ENCODE measurements around the gene KTN1. TPM values are rescaled to one million over a fixed set of nuclear protein-coding genes. Genes with fewer than 3 reads are reported as not detected.

KTN1 gene
- polyA plus RNA-seq, 1 donor from 2014 or later: 95.0 TPM

GRCh38 chr14:55650992-55651391 lies 71.0 kb downstream of the KTN1 start:
- no peaks in the 10 kb centered on the region for H3F3A ChIP-seq (ENCODE audit: insufficient read depth, low read length, poor library complexity, severe bottlenecking)
- no peaks in the 10 kb centered on the region for H4K20me1 ChIP-seq (ENCODE audit: insufficient read depth)
- no peak overlapping the region for H3K9ac ChIP-seq (ENCODE audit: low read length)
- no peaks in the 10 kb centered on the region for H3K36me3 ChIP-seq (ENCODE audit: insufficient read depth, low read length)
- no peak overlapping the region for H3K4me2 ChIP-seq (ENCODE audit: low read length)
- no peaks in the 10 kb centered on the region for H3K9me3 ChIP-seq (ENCODE audit: low read length)
- no peak overlapping the region for H3K4me3 ChIP-seq (ENCODE audit: low read length)
- H3K79me2 ChIP-seq (replicated peaks; ENCODE audit: insufficient read depth, low read length): no peaks in the 10 kb centered on the region
- TF ChIP-seq CTCF (IDR thresholded peaks at IDR 0.05; ENCODE audit: poor library complexity, severe bottlenecking) (no peak), EZH2 (IDR thresholded peaks at IDR 0.05; ENCODE audit: borderline replicate concordance, insufficient read depth, low read length, poor library complexity, severe bottlenecking) (no peak), MXI1 (conservative IDR thresholded peaks at IDR 0.05; ENCODE audit: poor library complexity, severe bottlenecking) (no peak), RAD21 (conservative IDR thresholded peaks at IDR 0.05) (no peak), REST (IDR thresholded peaks at IDR 0.05; ENCODE audit: borderline replicate concordance) (no peak), EP300 (conservative IDR thresholded peaks at IDR 0.05; ENCODE audit: poor library complexity, severe bottlenecking) (no peak), TAF1 (IDR thresholded peaks at IDR 0.05; ENCODE audit: low read depth) (no peak), SMC3 (conservative IDR thresholded peaks at IDR 0.05; ENCODE audit: poor library complexity) (no peak)
- no peak overlapping the region for H2AFZ ChIP-seq (ENCODE audit: low read depth, low read length)
- H3K9me2 ChIP-seq (ENCODE audit: insufficient read depth, low read length): no peaks in the 10 kb centered on the region
- no peak overlapping the region for H3K27ac ChIP-seq (ENCODE audit: low read length)
- H3K27me3 ChIP-seq (ENCODE audit: insufficient read depth, low read depth, low read length): no peaks in the 10 kb centered on the region

- Histone ChIP-seq H3K9me2 (ENCODE audit: insufficient read depth, low read length) (no peaks in the 10 kb centered on the region), H4K20me1 (ENCODE audit: insufficient read depth) (no peaks in the 10 kb centered on the region), H2AFZ (ENCODE audit: low read depth, low read length) (no peak overlapping the region), H3K27me3 (ENCODE audit: insufficient read depth, low read depth, low read length) (no peaks in the 10 kb centered on the region), H3F3A (ENCODE audit: insufficient read depth, low read length, poor library complexity, severe bottlenecking) (no peaks in the 10 kb centered on the region), H3K79me2 (replicated peaks; ENCODE audit: insufficient read depth, low read length) (no peaks in the 10 kb centered on the region), H3K9ac (ENCODE audit: low read length) (no peak overlapping the region), H3K4me2 (ENCODE audit: low read length) (no peak overlapping the region), H3K9me3 (ENCODE audit: low read length) (no peaks in the 10 kb centered on the region), H3K27ac (ENCODE audit: low read length) (no peak overlapping the region), H3K36me3 (ENCODE audit: insufficient read depth, low read length) (peaks cover 7% of the 10 kb centered on the region), H3K4me3 (ENCODE audit: low read length) (no peak overlapping the region)
- TF ChIP-seq TAF1 (IDR thresholded peaks at IDR 0.05; ENCODE audit: low read depth): no peak
- no peak for TF ChIP-seq REST (IDR thresholded peaks at IDR 0.05; ENCODE audit: borderline replicate concordance)
- no peak for TF ChIP-seq RAD21 (conservative IDR thresholded peaks at IDR 0.05)
- TF ChIP-seq EZH2 (IDR thresholded peaks at IDR 0.05; ENCODE audit: borderline replicate concordance, insufficient read depth, low read length, poor library complexity, severe bottlenecking): no peak
- TF ChIP-seq POLR2AphosphoS5 (IDR thresholded peaks at IDR 0.05): no peak
- TF ChIP-seq SMC3 (conservative IDR thresholded peaks at IDR 0.05; ENCODE audit: poor library complexity): no peak
- no peak for TF ChIP-seq CTCF (IDR thresholded peaks at IDR 0.05; ENCODE audit: poor library complexity, severe bottlenecking)
Observed at GRCh38 chr14:55654243-55654642, 74.2 kb downstream of the KTN1 start.

All from neural cell (in vitro differentiated cells).